ENCODE measurements around the gene POLG2. TPM values are rescaled to one million over a fixed set of nuclear protein-coding genes. Genes with fewer than 3 reads are reported as not detected.
"Not testable (repeated sequence)": the region's sequence is repeated elsewhere in the genome, so short reads cannot be mapped to it uniquely, and the experiment has no call there.

Gene POLG2
- total RNA-seq, 4 donors from 2014 or later, result 3.9 to 12.0 (median 8.2) TPM

GRCh38 chr17:64466019-64466735 is 30.7 kb downstream of the POLG2 start:
- Histone ChIP-seq H3K4me3 (no peak overlapping the region), H3K9me3 (no peaks in the 10 kb centered on the region), H3K27ac (no peak overlapping the region), H3K27me3 (no peaks in the 10 kb centered on the region), H3K4me1 (no peaks in the 10 kb centered on the region), H3K36me3 (no peaks in the 10 kb centered on the region)
- intact Hi-C loops (cut with DNase I), result no loop called here
- DNase-seq, result no peak
- TF ChIP-seq POLR2A (IDR thresholded peaks at IDR 0.05) (no peak), CTCF (IDR thresholded peaks at IDR 0.05) (no peak)
- 65 to 68% methylated on average over 8 to 9 of the region's 9 CpGs for WGBS, 2 donors

- 58 to 75% methylated on average over 6 of the region's 6 CpGs for WGBS, 2 donors
- Histone ChIP-seq H3K4me1 (no peaks in the 10 kb centered on the region), H3K9me3 (no peaks in the 10 kb centered on the region), H3K27ac (no peak overlapping the region), H3K27me3 (no peaks in the 10 kb centered on the region), H3K36me3 (no peaks in the 10 kb centered on the region), H3K4me3 (no peak overlapping the region)
- DNase-seq, result no peak
- no peak for TF ChIP-seq POLR2A (IDR thresholded peaks at IDR 0.05)
- no peak for TF ChIP-seq CTCF (IDR thresholded peaks at IDR 0.05)
- intact Hi-C loops (cut with DNase I), result no loop called here
Measured at GRCh38 chr17:64461788-64462187, 35.1 kb downstream of the POLG2 start.

- Histone ChIP-seq H3K36me3 (no peaks in the 10 kb centered on the region), H3K4me3 (no peak overlapping the region), H3K27me3 (no peaks in the 10 kb centered on the region), H3K27ac (no peak overlapping the region), H3K9me3 (no peaks in the 10 kb centered on the region), H3K4me1 (no peaks in the 10 kb centered on the region)
- TF ChIP-seq POLR2A (IDR thresholded peaks at IDR 0.05) (no peak), CTCF (IDR thresholded peaks at IDR 0.05) (no peak)
- WGBS, 2 donors, result 75 to 77% methylated on average over 8 of the region's 8 CpGs
- intact Hi-C loops (cut with DNase I), result no loop called here
- DNase-seq, result no peak
Measured at GRCh38 chr17:64460955-64461354, 35.9 kb downstream of the POLG2 start.

- H3K4me3 ChIP-seq; H3K9me3 ChIP-seq; H3K36me3 ChIP-seq; intact Hi-C loops (cut with DNase I); DNase-seq; H3K27ac ChIP-seq; H3K4me1 ChIP-seq; H3K27me3 ChIP-seq: not testable (repeated sequence)
- WGBS, 2 donors, result 94 to 100% methylated on average over 7 of the region's 7 CpGs
Measured at GRCh38 chr17:64459818-64460217, 37.0 kb downstream of the POLG2 start.

- H3K27me3 ChIP-seq, result no peaks in the 10 kb centered on the region
- intact Hi-C loops (cut with DNase I), result no loop called here
- no peak overlapping the region for H3K27ac ChIP-seq
- H3K9me3 ChIP-seq, result no peaks in the 10 kb centered on the region
- no peaks in the 10 kb centered on the region for H3K4me1 ChIP-seq
- WGBS, 2 donors, result 78 to 85% methylated on average over 6 of the region's 6 CpGs
- H3K4me3 ChIP-seq, result no peak overlapping the region
- TF ChIP-seq POLR2A (IDR thresholded peaks at IDR 0.05) (no peak), CTCF (IDR thresholded peaks at IDR 0.05) (no peak)
- H3K36me3 ChIP-seq, result no peaks in the 10 kb centered on the region
- DNase-seq, result no peak
Measured at GRCh38 chr17:64459284-64459747, 37.5 kb downstream of the POLG2 start.

- no peak for DNase-seq
- Histone ChIP-seq H3K9me3 (no peaks in the 10 kb centered on the region), H3K27ac (no peak overlapping the region), H3K4me1 (no peaks in the 10 kb centered on the region), H3K36me3 (no peaks in the 10 kb centered on the region), H3K27me3 (no peaks in the 10 kb centered on the region), H3K4me3 (no peak overlapping the region)
- intact Hi-C loops (cut with DNase I), result no loop called here
- TF ChIP-seq POLR2A (IDR thresholded peaks at IDR 0.05), result no peak
- no peak for TF ChIP-seq CTCF (IDR thresholded peaks at IDR 0.05)
- 80 to 88% methylated on average over 2 to 7 of the region's 8 CpGs for WGBS, 2 donors
Measured at GRCh38 chr17:64458756-64459155, 38.1 kb downstream of the POLG2 start.
